ENCODE measurements around the gene PLCXD3.

GRCh38 chr5:41281215-41281810 is 229.1 kb downstream of the PLCXD3 start:
- TF ChIP-seq CTCF (conservative IDR thresholded peaks at IDR 0.05) (no peak), ZFX (IDR thresholded peaks at IDR 0.05) (no peak)

Data from C4-2B (cell line).